ENCODE results near the gene ZNF648.
"Not testable (repeated sequence)": the region's sequence is repeated elsewhere in the genome, so short reads cannot be mapped to it uniquely, and the experiment has no call there.

The ZNF648 gene

GRCh38 chr1:182101415-182102042, 40.0 kb upstream of the ZNF648 start:
- no peak for DNase-seq
- H3K36me3 ChIP-seq (replicated peaks): no peaks in the 10 kb centered on the region
- no peak overlapping the region for H3K4me3 ChIP-seq (ENCODE audit: low read depth, low read length)
- no peak overlapping the region for H3K27ac ChIP-seq
- no peaks in the 10 kb centered on the region for H3K27me3 ChIP-seq (replicated peaks)
- in situ Hi-C loops (cut with HindIII; ENCODE audit: low pct_ligation_motif_present, low sequenced_read_pairs): no loop called here
- TF ChIP-seq CTCF (IDR thresholded peaks at IDR 0.05; ENCODE audit: low read depth, low read length, missing control alignments): no peak

DNA sequence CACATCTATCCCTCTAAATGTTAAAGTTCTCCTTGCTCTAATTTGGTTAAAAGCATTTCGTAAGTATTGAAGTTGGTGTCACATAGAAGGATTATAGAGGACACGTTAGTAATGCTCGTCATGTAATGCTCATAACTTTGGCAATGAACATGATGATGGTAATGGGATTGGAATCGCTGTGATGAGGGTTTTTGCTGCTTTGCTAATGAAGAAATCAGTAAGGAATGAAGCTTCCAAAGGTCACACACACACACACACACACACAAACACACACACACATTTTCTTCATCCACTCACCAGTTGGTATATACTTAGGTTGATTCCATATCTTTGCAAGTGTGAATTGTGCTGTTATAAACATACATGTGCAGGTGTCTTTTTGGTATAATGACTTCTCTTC, 36.8 kb upstream of the ZNF648 start:
- Histone ChIP-seq H3K27me3 (replicated peaks) (no peaks in the 10 kb centered on the region), H3K4me3 (ENCODE audit: low read depth, low read length) (no peak overlapping the region), H3K27ac (no peak overlapping the region), H3K36me3 (replicated peaks) (no peaks in the 10 kb centered on the region)
- in situ Hi-C loops (cut with HindIII; ENCODE audit: low pct_ligation_motif_present, low sequenced_read_pairs): no loop called here
- DNase-seq: no peak
- no peak for TF ChIP-seq CTCF (IDR thresholded peaks at IDR 0.05; ENCODE audit: low read depth, low read length, missing control alignments)

- no peaks in the 10 kb centered on the region for H3K27me3 ChIP-seq (replicated peaks)
- H3K4me3 ChIP-seq (ENCODE audit: low read depth, low read length): no peak overlapping the region
- DNase-seq: no peak
- no peak overlapping the region for H3K27ac ChIP-seq
- in situ Hi-C loops (cut with HindIII; ENCODE audit: low pct_ligation_motif_present, low sequenced_read_pairs): no loop called here
- no peaks in the 10 kb centered on the region for H3K36me3 ChIP-seq (replicated peaks)
- no peak for TF ChIP-seq CTCF (IDR thresholded peaks at IDR 0.05; ENCODE audit: low read depth, low read length, missing control alignments)
Measured at GRCh38 chr1:182095946-182096345, 34.4 kb upstream of the ZNF648 start.

- DNase-seq; H3K36me3 ChIP-seq (replicated peaks); H3K27ac ChIP-seq; H3K4me3 ChIP-seq (ENCODE audit: low read depth, low read length); in situ Hi-C loops (cut with HindIII; ENCODE audit: low pct_ligation_motif_present, low sequenced_read_pairs); H3K27me3 ChIP-seq (replicated peaks): not testable (repeated sequence)
Measured at GRCh38 chr1:182094514-182095005, 33.0 kb upstream of the ZNF648 start.

GRCh38 chr1:182093781-182094180, 32.3 kb upstream of the ZNF648 start:
- DNase-seq: no peak
- no peak overlapping the region for H3K27ac ChIP-seq
- H3K4me3 ChIP-seq (ENCODE audit: low read depth, low read length): no peak overlapping the region
- no peak for TF ChIP-seq CTCF (IDR thresholded peaks at IDR 0.05; ENCODE audit: low read depth, low read length, missing control alignments)
- in situ Hi-C loops (cut with HindIII; ENCODE audit: low pct_ligation_motif_present, low sequenced_read_pairs): no loop called here
- H3K36me3 ChIP-seq (replicated peaks): no peaks in the 10 kb centered on the region
- H3K27me3 ChIP-seq (replicated peaks): no peaks in the 10 kb centered on the region

DNA sequence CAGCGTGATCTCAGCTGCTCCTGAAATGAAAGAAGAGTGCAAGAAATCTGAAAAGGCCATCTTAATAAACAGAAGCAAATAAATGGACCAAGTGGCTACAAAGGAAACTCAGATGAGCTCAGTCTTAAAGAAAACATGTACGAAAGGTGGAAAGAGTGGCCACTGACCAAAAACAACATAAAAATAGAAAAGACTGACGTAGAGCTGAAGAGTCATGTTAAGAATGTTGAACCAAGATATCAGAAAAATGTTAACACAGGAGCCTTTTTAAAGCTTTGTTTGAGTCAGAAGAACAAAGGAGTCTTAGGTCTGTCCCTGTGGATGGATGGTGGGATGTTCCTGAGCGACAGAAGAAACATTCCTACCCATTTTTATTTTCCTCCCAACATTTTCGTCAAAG, 30.8 kb upstream of the ZNF648 start:
- Histone ChIP-seq H3K27ac (no peak overlapping the region), H3K36me3 (replicated peaks) (no peaks in the 10 kb centered on the region), H3K4me3 (ENCODE audit: low read depth, low read length) (no peak overlapping the region), H3K27me3 (replicated peaks) (no peaks in the 10 kb centered on the region)
- TF ChIP-seq CTCF (IDR thresholded peaks at IDR 0.05; ENCODE audit: low read depth, low read length, missing control alignments): no peak
- in situ Hi-C loops (cut with HindIII; ENCODE audit: low pct_ligation_motif_present, low sequenced_read_pairs): no loop called here
- peak; percentile 20 for DNase-seq

Data from brain microvascular endothelial cell (primary cell).